DOHH2 (cell line): ENCODE results near the gene PARS2.

Experiments used
- H3F3A ChIP-seq: fragments of 200-600 bp; sonication (generic), shearing (Covaris generic); 2 replicates; pipeline ENCODE4 v1.6.0; 2016; ENCODE audit warnings: antibody characterized with exemption, mild to moderate bottlenecking; ENCODE audit not compliant: control insufficient read depth, insufficient read depth
- H3K27ac ChIP-seq: fragments of 200-600 bp; sonication (generic); 2 replicates; pipeline ENCODE4 v1.5.1; 2014; ENCODE audit warnings: low read depth, mild to moderate bottlenecking, low read length, moderate library complexity
- H3K27me3 ChIP-seq: fragments of 200-600 bp; sonication (generic); 2 replicates; pipeline ENCODE4 v1.6.1; 2014; ENCODE audit warnings: mild to moderate bottlenecking, low read length, mixed read lengths; ENCODE audit not compliant: control insufficient read depth
- H3K36me3 ChIP-seq: fragments of 200-600 bp; sonication (generic); 2 replicates; pipeline ENCODE4 v1.6.1; 2014; ENCODE audit warnings: mild to moderate bottlenecking, low read length, moderate library complexity, mixed read lengths; ENCODE audit not compliant: control insufficient read depth
- H3K4me1 ChIP-seq: fragments of 200-600 bp; sonication (generic); 2 replicates; pipeline ENCODE4 v1.6.1; 2014; ENCODE audit warnings: mild to moderate bottlenecking, low read length, mixed read lengths; ENCODE audit not compliant: control insufficient read depth
- H3K4me2 ChIP-seq: fragments of 200-600 bp; sonication (generic); 2 replicates; pipeline ENCODE4 v1.6.0; 2014; ENCODE audit warnings: mild to moderate bottlenecking, low read length, moderate library complexity
- H3K4me3 ChIP-seq: fragments of 200-600 bp; sonication (generic); 2 replicates; pipeline ENCODE4 v1.5.1; 2014; ENCODE audit warnings: mild to moderate bottlenecking, low read length, mixed read lengths
- H3K79me2 ChIP-seq: fragments of 200-600 bp; sonication (generic); 2 replicates; pipeline ENCODE4 v1.6.1; 2014; ENCODE audit warnings: mild to moderate bottlenecking, low read length, mixed read lengths; ENCODE audit not compliant: control insufficient read depth
- H3K9me2 ChIP-seq: fragments of 200-600 bp; sonication (generic); replicated peaks from 2 replicates; pipeline ENCODE4 v1.6.1; 2014; ENCODE audit warnings: mild to moderate bottlenecking, low read length, mixed read lengths; ENCODE audit not compliant: control insufficient read depth
- H3K9me3 ChIP-seq: fragments of 200-600 bp; sonication (generic); 2 replicates; pipeline ENCODE4 v1.6.1; 2014; ENCODE audit warnings: antibody characterized with exemption, low read length, mixed read lengths; ENCODE audit not compliant: control insufficient read depth, insufficient read depth
- H4K20me1 ChIP-seq: fragments of 200-600 bp; sonication (generic); 2 replicates; pipeline ENCODE4 v1.6.0; 2014; ENCODE audit warnings: low read depth, mild to moderate bottlenecking, antibody characterized with exemption, low read length, moderate library complexity; ENCODE audit not compliant: control insufficient read depth, insufficient read depth
- CTCF ChIP-seq: fragments of 200-600 bp; sonication (generic); IDR thresholded peaks from one replicate; pipeline ENCODE4 v1.5.1; 2014; ENCODE audit warnings: antibody characterized with exemption, mild to moderate bottlenecking, low read depth, low read length; ENCODE audit not compliant: poor library complexity, severe bottlenecking
- EZH2phosphoT487 ChIP-seq: fragments of 200-600 bp; sonication (generic); IDR thresholded peaks from 2 replicates; pipeline ENCODE4 v1.6.1; 2017; ENCODE audit warnings: borderline replicate concordance, mild to moderate bottlenecking, antibody characterized with exemption, low read length, moderate library complexity, mixed read lengths

Gene PARS2

DNA sequence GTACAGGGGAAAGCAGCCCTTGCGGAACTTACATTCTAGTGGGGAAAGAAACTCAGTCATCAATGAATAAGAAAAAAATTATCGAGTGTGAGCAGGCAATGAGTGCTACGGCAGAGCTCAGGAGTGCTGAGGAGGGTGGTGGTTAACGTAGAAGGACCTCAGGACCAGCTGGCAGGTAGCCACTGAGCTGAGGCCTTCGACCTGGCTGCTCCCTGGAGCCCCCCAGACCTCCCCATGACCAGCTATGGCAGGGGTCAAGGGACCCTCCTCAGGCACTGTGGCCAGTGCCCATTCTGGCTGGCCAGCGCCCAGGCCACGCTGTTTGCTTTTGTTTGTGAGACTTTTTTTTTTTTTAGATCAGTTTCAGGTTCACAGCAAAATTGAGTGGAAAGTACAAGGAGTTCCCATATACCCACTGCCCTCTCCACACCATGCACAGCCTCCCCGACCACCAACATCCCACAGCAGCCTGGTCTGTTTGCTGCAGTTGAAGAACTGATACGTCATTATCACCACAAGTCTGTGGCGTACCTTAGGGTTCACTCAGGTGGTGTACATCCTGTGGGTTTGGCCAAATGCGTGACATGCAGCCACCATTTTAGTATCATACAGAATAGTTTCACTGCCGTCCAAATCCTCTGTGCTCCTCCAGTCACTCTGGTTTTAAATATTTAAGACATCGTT lies 48.6 kb upstream of the PARS2 start:
- H3K4me2 ChIP-seq = no peak overlapping the region

GRCh38 chr1:54811739-54812655 lies 47.7 kb upstream of the PARS2 start:
- Histone ChIP-seq H3K79me2 (no peaks in the 10 kb centered on the region), H3K4me3 (no peak overlapping the region), H3K27ac (no peak overlapping the region), H3F3A (no peaks in the 10 kb centered on the region), H3K9me3 (no peaks in the 10 kb centered on the region), H3K9me2 (no peaks in the 10 kb centered on the region), H3K27me3 (peaks cover 17% of the 10 kb centered on the region), H4K20me1 (no peaks in the 10 kb centered on the region), H3K4me1 (no peaks in the 10 kb centered on the region), H3K36me3 (no peaks in the 10 kb centered on the region), H3K4me2 (no peak overlapping the region)
- TF ChIP-seq EZH2phosphoT487 (no peak), CTCF (no peak)

More for the DNA sequence above, 48.6 kb upstream of the PARS2 start:
- H3K36me3 ChIP-seq = no peaks in the 10 kb centered on the region
- H3K27ac ChIP-seq = no peak overlapping the region
- H3K9me3 ChIP-seq = no peaks in the 10 kb centered on the region
- TF ChIP-seq EZH2phosphoT487 (no peak), CTCF (no peak)
- H3K4me3 ChIP-seq = no peak overlapping the region
- no peaks in the 10 kb centered on the region for H3K79me2 ChIP-seq
- no peaks in the 10 kb centered on the region for H3K9me2 ChIP-seq
- peaks cover 17% of the 10 kb centered on the region for H3K27me3 ChIP-seq
- H4K20me1 ChIP-seq = no peaks in the 10 kb centered on the region
- no peaks in the 10 kb centered on the region for H3K4me1 ChIP-seq
- no peaks in the 10 kb centered on the region for H3F3A ChIP-seq

GRCh38 chr1:54811066-54811465 lies 46.7 kb upstream of the PARS2 start:
- Histone ChIP-seq H3K9me2 (no peaks in the 10 kb centered on the region), H3K4me2 (no peak overlapping the region), H3K79me2 (no peaks in the 10 kb centered on the region), H4K20me1 (no peaks in the 10 kb centered on the region), H3K36me3 (no peaks in the 10 kb centered on the region), H3K4me1 (no peaks in the 10 kb centered on the region), H3K4me3 (no peak overlapping the region), H3K9me3 (no peaks in the 10 kb centered on the region), H3K27ac (no peak overlapping the region), H3K27me3 (peaks cover 17% of the 10 kb centered on the region), H3F3A (no peaks in the 10 kb centered on the region)
- TF ChIP-seq EZH2phosphoT487 (no peak), CTCF (no peak)
